ENCODE data around the gene ASPM. TPM values are rescaled to one million over a fixed set of nuclear protein-coding genes. Genes with fewer than 3 reads are reported as not detected.
A peak's percentile ranks its signal among the peaks of the same experiment; 100 is the strongest.
"Not testable (repeated sequence)": the region's sequence is repeated elsewhere in the genome, so short reads cannot be mapped to it uniquely, and the experiment has no call there.

The ASPM gene
- total RNA-seq, 1 experiment from 2014 or later: 32.8 TPM

DNA sequence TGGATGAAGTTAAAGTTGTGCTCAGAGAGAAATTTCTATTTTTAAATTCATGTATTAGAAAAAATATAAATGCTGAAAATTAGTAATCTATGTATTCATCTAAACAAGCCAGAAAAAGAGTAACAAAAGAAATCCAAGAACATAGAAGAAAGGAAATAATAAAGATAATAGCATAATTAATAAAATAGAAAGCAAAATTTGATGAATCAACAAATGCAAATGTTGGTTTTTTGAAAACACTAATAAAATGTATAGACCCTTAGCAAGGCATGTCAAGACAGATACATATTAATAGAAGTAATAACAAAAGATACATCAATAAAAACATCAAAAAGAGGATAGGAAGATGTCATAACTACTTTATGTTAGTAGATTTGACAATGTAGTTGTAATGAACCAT lies 97.4 kb downstream of the ASPM start:
- no peaks in the 10 kb centered on the region for H3K9me3 Mint-ChIP-seq (ENCODE audit: unreplicated experiment)
- no peaks in the 10 kb centered on the region for H3K27me3 Mint-ChIP-seq (ENCODE audit: insufficient read depth, unreplicated experiment)
- intact Hi-C loops (cut with micrococcal nuclease): no loop called here
- ChIA-PET POLR2A (interaction anchor here (0.7 kb wide), 1 partner anchor 21 kb away, joined by 3 read pairs; no protein-coding TSS in a partner anchor), CTCF (no interaction called here)
- no peak for DNase-seq (ENCODE audit: unreplicated experiment)
- H3K4me1 Mint-ChIP-seq (ENCODE audit: insufficient read depth, unreplicated experiment): no peaks in the 10 kb centered on the region
- H3K36me3 Mint-ChIP-seq (ENCODE audit: insufficient read depth, unreplicated experiment): no peaks in the 10 kb centered on the region
- TF ChIP-seq, protein P1, sequence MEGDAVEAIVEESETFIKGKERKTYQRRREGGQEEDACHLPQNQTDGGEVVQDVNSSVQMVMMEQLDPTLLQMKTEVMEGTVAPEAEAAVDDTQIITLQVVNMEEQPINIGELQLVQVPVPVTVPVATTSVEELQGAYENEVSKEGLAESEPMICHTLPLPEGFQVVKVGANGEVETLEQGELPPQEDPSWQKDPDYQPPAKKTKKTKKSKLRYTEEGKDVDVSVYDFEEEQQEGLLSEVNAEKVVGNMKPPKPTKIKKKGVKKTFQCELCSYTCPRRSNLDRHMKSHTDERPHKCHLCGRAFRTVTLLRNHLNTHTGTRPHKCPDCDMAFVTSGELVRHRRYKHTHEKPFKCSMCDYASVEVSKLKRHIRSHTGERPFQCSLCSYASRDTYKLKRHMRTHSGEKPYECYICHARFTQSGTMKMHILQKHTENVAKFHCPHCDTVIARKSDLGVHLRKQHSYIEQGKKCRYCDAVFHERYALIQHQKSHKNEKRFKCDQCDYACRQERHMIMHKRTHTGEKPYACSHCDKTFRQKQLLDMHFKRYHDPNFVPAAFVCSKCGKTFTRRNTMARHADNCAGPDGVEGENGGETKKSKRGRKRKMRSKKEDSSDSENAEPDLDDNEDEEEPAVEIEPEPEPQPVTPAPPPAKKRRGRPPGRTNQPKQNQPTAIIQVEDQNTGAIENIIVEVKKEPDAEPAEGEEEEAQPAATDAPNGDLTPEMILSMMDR (IDR thresholded peaks at IDR 0.05; ENCODE audit: unreplicated experiment): no peak
- no peak overlapping the region for H3K27ac Mint-ChIP-seq (ENCODE audit: low read depth, unreplicated experiment)
- H3K4me3 Mint-ChIP-seq (ENCODE audit: unreplicated experiment): no peak overlapping the region
- BruUV-seq (replicated peaks): no TSS peak

DNA sequence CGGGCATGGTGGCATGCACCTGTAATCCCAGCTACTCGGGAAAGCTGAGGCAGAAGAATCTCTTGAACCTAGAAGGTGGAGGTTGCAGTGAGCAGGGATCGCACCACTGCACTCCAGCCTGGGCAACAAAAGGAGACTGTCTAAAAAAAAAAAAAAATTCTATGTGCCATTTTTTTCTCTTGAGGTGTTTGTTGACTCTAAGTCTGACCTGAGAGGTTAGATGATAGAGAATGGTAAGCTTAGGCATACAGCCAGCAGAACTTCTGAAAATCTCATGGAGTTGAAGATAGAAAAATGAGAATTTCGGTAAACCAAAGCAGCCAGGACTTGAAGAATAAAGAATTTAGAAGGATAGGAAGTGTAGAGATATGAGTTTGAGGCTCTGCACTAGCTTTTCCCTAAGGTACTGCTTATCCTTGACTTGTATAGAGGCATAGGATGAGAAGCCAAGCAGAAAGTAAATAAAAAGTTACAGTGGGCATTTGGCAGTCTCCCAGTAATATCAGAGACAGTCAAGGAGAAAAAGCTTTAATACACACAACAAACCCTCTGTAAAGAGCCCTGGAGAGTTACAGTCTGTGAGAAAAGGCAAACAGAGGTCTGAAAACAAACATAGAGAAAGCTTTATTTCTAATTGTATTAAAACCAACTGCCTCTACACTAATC lies 103.7 kb downstream of the ASPM start:
- intact Hi-C loops (cut with micrococcal nuclease): no loop called here
- Mint-ChIP-seq H3K36me3 (ENCODE audit: insufficient read depth, unreplicated experiment) (no peaks in the 10 kb centered on the region), H3K4me1 (ENCODE audit: insufficient read depth, unreplicated experiment) (no peaks in the 10 kb centered on the region), H3K27ac (ENCODE audit: low read depth, unreplicated experiment) (no peak overlapping the region), H3K27me3 (ENCODE audit: insufficient read depth, unreplicated experiment) (no peaks in the 10 kb centered on the region), H3K4me3 (ENCODE audit: unreplicated experiment) (no peak overlapping the region), H3K9me3 (ENCODE audit: unreplicated experiment) (no peaks in the 10 kb centered on the region)
- ChIA-PET CTCF (interaction anchor here (0.5 to 0.7 kb wide), 6 partner anchors 12 to 826 kb away, joined by 3 to 5 read pairs (median 3); no protein-coding TSS in a partner anchor), POLR2A (no interaction called here)
- no TSS peak for BruUV-seq (replicated peaks)
- TF ChIP-seq, protein P1 (IDR thresholded peaks at IDR 0.05; ENCODE audit: unreplicated experiment): no peak
- no peak for DNase-seq (ENCODE audit: unreplicated experiment)

DNA sequence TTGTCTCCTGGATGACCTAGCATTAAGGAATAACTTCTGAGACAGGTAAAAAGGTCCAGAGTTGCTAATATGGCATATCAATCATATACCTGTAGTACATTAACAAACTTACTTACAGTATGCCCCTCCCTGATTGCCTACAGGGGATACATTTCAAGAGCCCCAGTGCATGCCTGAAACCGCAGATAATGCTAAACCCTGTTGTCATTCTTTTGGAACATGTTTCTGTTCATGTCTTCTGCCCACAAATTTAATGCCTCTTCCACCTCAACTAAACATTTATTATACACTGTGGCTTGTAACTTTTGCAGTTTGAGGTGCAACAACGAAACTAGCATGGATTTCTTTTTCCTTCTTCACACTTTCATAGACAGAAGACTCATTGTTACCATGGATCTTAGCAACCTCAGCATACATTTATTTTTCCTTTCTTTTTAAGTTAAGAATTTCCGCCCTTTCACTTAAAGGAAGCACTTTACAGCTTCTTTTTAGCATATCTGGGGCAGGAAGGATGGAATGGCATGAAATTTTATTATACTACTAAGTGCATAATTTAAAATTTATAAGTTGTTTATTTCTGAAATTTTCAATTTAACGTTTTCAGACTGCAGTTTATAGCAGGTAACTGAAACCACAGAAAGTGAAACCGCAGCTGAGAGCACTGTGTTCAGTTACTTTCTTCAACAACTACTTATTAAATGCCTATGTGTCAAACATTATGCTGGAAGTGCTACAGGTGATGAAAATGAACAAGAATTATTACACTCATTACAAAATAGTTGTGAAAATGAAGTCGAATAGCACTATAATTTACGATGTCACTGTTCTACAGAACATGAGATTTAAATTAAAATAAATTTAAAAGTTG lies 104.7 kb downstream of the ASPM start:
- TF ChIP-seq, protein P1 (IDR thresholded peaks at IDR 0.05; ENCODE audit: unreplicated experiment): no peak
- BruUV-seq (replicated peaks): no TSS peak
- Mint-ChIP-seq H3K4me1 (ENCODE audit: insufficient read depth, unreplicated experiment) (no peaks in the 10 kb centered on the region), H3K9me3 (ENCODE audit: unreplicated experiment) (no peaks in the 10 kb centered on the region), H3K36me3 (ENCODE audit: insufficient read depth, unreplicated experiment) (no peaks in the 10 kb centered on the region), H3K4me3 (ENCODE audit: unreplicated experiment) (no peak overlapping the region), H3K27me3 (ENCODE audit: insufficient read depth, unreplicated experiment) (no peaks in the 10 kb centered on the region), H3K27ac (ENCODE audit: low read depth, unreplicated experiment) (no peak overlapping the region)
- CTCF ChIA-PET: interaction anchor here (0.6 to 0.7 kb wide), 2 partner anchors 21 to 472 kb away, joined by 3 read pairs; no protein-coding TSS in a partner anchor
- no peak for DNase-seq (ENCODE audit: unreplicated experiment)
- POLR2A ChIA-PET: no interaction called here
- intact Hi-C loops (cut with micrococcal nuclease): no loop called here

DNA sequence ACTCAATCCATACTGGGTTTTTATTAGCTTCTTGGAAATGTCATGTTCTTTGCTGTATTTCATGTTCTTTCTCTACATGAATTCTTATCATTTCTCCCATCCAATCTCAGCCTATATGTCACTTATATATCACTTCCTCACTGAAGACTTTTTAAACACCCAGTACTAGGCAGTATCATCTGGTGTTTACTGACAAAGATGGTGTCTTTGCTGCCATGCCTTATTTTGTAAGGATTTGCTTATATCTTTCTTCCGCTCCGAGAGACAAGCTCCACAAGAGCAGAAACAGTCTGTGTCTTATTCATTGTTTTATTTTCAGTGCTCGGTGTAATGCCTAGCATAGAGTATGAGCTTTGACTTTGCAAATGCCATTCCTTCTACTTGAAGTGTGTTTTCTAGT lies 109.6 kb downstream of the ASPM start:
- intact Hi-C loops (cut with micrococcal nuclease): no loop called here
- H3K36me3 Mint-ChIP-seq (ENCODE audit: insufficient read depth, unreplicated experiment): no peaks in the 10 kb centered on the region
- POLR2A ChIA-PET: interaction anchor here (1.3 kb wide), 1 partner anchor 10 kb away, joined by 3 read pairs; no protein-coding TSS in a partner anchor

DNA sequence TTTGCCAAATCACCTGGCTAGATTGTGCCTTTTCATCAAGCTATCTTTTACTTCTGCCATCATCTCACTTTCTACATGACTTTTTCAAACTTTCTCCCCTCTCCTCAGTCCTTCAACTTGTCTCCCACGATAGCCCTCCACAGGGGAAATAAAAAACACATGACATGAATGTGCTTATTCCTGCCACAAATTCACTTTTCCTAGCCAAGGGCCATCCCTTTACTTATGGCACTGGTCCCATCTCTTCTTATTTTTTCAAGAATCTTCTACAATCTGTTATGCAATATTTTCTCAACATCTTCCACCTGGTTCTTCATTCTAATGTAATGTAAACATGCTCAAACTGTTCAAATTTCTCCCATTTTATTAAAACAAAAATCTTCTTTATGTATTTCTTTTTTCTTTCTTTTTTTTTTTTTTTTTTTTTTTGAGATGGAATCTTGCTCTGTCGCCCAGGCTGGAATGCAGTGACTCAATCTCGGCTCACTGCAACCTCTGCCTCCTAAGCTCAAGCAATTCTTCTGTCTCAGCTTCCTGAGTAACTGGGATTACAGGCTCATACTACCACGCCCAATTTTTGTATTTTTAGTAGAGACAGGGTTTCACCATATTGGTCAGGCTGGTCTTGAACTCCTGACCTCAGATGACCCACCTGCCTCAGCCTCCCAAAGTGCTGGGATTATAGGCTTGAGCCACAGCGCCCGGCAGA lies 111.7 kb downstream of the ASPM start:
- H3K27me3 Mint-ChIP-seq (ENCODE audit: insufficient read depth, unreplicated experiment); H3K9me3 Mint-ChIP-seq (ENCODE audit: unreplicated experiment); H3K36me3 Mint-ChIP-seq (ENCODE audit: insufficient read depth, unreplicated experiment); CTCF ChIA-PET; BruUV-seq (replicated peaks); H3K27ac Mint-ChIP-seq (ENCODE audit: low read depth, unreplicated experiment); intact Hi-C loops (cut with micrococcal nuclease); POLR2A ChIA-PET; H3K4me3 Mint-ChIP-seq (ENCODE audit: unreplicated experiment): not testable (repeated sequence)
- peak; percentile 65 for DNase-seq (ENCODE audit: unreplicated experiment)
- H3K4me1 Mint-ChIP-seq (ENCODE audit: insufficient read depth, unreplicated experiment): peaks cover 13% of the 10 kb centered on the region

More for the DNA sequence above, 109.6 kb downstream of the ASPM start:
- no peak overlapping the region for H3K4me3 Mint-ChIP-seq (ENCODE audit: unreplicated experiment)
- BruUV-seq (replicated peaks): no TSS peak
- no peak overlapping the region for H3K27ac Mint-ChIP-seq (ENCODE audit: low read depth, unreplicated experiment)
- no peak for DNase-seq (ENCODE audit: unreplicated experiment)
- TF ChIP-seq, protein P1 (IDR thresholded peaks at IDR 0.05; ENCODE audit: unreplicated experiment): no peak
- CTCF ChIA-PET: interaction anchor here (0.6 to 0.7 kb wide), 4 partner anchors 19 to 918 kb away, joined by 3 to 5 read pairs (median 3); no protein-coding TSS in a partner anchor
- no peaks in the 10 kb centered on the region for H3K9me3 Mint-ChIP-seq (ENCODE audit: unreplicated experiment)
- H3K4me1 Mint-ChIP-seq (ENCODE audit: insufficient read depth, unreplicated experiment): peaks cover 13% of the 10 kb centered on the region
- no peaks in the 10 kb centered on the region for H3K27me3 Mint-ChIP-seq (ENCODE audit: insufficient read depth, unreplicated experiment)

Measured in MCF 10A (cell line).